SK-N-MC (cell line): ENCODE results near the gene PHF2.

Experiments used
- EZH2 ChIP-seq: fragments of 200-600 bp; sonication (generic); IDR thresholded peaks from one replicate; pipeline ENCODE4 v1.6.1; 2017; ENCODE audit warnings: antibody characterized with exemption
- POLR2AphosphoS5 ChIP-seq: IDR thresholded peaks from 2 replicates; pipeline ENCODE4 v1.6.1; 2012; ENCODE audit warnings: mild to moderate bottlenecking, low read depth, low read length, borderline replicate concordance

DNA sequence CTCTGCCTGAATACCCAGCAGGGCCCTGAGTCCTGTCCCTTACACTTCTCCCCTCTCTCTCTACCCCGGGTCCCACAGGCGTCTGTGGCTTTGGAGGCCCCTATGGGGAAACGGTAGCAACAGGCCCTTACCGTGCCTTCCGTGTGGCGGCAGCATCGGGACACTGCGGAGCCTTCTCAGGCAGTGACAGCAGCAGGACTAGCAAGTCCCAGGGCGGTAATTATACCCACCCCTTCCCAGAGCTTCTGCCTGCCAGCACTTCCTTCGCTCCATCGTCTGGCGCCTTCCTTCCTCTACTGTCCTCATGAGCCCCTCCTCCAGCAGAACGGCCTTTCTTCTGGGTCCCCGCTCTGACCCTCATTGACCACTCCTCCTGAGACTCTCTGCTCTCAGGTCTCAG lies 17.9 kb upstream of the PHF2 start:
- TF ChIP-seq EZH2 (no peak), POLR2AphosphoS5 (no peak)
